HG02610 (cell line): ENCODE data around the gene LY9.
"Not testable (repeated sequence)": the region's sequence is repeated elsewhere in the genome, so short reads cannot be mapped to it uniquely, and the experiment has no call there.

ENCODE experiments used
- ATAC-seq: cut with Tn5 transposase; IDR thresholded peaks from one replicate; pipeline ENCODE4 v1.9.1; 2021; ENCODE audit warnings: mild to moderate bottlenecking, moderate library complexity; ENCODE audit not compliant: unreplicated experiment

LY9 gene

DNA sequence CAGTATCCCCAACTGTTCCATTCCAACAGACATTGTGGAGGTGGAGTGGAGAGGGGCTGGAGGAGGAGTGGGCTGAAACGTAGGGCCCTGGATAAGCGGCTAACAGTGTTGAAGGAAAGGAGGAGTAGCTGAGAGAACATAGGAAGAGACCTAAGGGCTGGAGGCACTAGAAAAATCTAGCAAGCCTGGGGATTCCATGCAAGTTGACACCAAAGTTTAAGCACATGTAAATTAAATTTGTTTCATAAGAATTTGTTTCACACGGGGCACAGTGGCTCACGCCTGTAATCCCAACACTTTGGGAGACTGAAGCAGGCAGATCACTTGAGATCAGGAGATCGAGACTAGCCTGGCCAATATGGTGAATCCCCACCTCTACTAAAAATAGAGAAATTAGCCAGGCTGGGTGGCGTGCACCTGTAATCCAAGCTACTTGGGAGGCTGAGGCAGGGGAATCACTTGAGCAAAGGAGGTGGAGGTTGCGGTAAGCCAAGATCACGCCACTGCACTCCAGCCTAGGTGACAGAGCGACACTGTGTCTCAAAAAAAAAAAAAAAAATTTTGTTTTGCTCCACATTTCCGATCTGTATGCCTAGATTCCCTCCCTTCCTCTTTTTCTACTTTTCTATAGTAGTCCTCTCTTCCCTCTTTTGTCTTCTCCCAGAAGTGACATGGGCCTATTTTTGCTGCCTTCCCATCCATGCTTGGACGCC, 67.2 kb downstream of the LY9 start:
- no peak for ATAC-seq

DNA sequence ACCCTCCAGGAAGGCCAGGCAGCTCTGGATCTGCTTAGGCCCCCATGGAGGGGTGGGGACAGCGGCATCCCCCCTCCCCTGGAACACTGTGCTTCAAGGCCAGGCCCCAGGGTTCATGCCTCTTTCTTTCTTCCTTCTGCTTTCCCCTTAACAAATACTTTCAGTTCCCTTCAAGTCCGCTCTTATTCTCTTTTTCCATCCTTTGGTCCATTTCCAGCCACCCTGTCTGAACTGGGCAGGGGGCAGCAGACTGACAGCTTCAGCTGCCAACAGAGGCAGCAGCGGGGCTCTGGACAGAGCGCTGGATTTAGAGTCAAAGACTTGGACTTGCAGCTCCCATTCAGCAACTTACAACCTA, 67.8 kb downstream of the LY9 start:
- no peak for ATAC-seq

DNA sequence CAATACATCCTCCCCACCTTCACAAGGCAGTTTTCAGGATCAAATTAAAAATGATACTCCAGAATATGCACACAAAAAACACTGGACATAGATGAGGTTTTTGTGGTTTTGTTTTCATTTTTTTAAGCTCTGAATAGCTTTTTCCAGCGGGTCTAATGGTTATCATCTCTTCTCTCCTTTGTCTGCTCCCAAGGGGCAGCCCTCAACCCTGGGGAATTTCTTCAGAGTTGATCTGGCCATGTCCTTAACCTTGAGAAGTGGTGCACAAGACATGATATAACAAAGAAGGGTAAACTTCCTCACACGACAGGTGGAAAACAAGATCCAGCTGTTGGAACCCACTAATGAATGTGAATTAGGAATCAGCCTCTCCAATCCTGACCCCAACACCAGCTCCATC, 68.2 kb downstream of the LY9 start:
- ATAC-seq: no peak

DNA sequence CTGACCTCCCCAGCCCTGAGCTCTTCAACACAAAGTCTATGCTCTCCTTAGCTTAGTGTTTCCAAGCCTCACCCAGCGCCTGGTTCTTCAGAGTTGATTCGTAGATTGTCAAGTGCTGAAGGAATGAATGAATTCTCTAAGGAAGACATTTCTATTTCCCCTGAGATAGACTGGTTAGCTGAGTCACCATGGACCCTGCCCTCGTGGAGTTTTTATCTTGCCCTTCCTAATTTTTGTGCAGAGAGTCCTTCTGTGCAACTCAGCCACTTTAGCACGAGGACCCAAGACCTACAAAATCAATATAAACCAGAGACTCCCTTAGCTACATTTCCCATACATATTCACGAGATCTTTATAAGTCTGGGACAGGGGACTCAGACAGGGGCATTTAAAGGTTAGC, 69.4 kb downstream of the LY9 start:
- ATAC-seq: no peak

DNA sequence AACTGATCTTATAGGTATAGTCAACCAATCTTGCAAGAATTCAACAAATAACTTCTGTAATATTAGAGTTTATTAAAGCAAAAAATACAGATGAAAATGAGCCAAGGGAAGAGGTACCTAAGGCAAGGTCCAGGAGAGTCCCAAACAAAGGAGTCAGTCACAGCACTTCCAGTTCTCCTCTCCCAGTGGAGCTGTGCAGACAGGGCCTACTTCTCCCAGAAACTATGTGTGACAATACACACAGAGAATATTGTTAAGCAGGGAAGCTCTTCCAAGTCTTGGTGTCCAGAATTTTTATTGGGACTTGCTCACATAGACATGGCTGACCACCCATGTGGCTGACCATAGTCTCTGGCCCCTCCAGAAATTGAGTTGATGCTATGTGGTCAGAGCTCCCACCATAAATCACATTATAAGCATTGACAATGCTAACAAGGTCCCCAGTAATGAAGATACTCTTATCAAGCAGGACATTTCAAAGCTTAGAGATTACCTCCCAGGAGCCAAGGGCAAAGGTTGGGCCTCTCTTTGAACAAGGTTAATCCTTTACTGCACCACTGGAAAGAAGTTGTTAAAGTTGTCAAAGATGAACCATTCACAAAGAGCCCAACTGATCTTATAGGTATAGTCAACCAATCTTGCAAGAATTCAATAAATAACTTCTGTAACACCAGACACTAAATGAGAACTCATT, 70.2 kb downstream of the LY9 start:
- no peak for ATAC-seq

DNA sequence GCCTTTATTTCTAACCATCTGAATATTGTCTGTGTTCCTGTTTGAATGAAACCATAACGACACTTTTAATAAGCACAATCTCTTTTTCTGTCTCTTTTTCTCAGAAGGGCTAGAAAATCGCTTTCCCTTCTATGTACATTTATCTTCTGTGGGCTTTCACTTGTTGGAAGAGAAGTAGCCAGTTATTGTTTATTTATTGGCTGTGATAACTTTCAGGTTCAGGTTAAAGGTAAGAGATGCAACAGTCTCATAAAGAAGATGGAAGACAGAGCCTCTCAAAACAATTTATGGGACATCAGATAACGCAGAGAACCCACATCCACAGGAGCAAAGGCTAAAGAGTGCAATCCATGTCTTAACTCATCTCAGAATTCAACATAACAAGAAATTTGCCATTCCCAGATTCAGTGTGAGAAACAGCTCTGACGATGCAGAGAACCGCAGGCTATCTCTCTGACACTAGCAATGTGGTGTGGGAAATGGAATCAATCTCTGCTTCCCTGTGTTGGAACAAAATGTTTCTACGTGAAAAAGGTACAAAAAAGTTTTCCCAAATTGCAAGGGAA, 70.8 kb downstream of the LY9 start:
- no peak for ATAC-seq

DNA sequence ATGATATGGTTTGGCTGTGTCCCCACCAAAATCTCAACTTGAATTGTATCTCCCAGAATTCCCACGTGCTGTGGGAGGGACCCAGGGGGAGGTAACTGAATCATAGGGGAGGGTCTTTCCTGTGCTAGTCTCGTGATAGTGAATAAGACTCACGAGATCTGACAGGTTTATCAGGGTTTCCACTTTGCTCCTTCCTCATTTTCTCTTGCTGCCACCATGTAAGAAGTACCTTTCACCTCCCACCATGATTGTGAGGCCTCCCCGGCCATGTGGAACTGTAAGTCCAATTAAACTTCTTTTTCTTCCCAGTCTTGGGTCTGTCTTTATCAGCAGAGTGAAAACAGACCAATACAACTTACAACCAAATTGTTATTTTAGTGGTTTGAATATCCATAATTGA, 71.7 kb downstream of the LY9 start:
- ATAC-seq: not testable (repeated sequence)

DNA sequence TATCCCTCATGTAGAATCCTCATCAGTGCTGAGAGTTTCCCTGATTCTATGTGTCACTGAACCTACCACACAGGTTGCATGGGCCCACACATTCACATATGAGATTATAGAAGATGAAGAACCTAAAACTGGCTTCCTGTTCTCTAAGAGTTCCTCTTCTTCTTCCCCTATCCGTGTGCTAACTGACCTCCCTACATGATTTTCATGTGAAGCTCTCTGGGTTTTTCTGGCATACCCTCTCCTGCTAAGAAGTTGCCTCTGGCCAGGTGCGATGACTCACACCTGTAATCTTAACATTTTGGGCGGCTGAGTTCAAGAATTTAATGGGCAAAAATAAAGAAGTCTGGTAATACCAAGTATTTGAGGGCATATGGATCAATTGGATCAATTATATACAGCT, 72.2 kb downstream of the LY9 start:
- ATAC-seq: no peak

DNA sequence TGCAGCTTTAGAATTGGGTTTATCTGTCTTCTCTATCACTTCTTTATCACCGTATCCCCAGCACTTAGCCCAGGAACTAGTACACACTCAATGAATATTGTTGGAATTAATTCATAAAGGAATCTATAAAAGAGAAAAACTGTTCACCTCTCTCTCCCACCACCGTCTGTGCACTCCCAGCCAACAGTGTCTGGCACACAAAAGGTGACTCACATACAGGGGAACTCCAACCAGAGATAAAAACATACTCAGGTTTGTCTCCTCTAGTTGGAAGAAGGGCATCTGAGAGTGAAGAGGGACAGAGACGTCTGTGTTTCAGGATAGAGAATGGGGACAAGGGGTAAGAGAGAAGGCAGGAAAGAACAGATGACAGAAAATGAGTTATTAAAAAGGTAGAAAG, 79.0 kb downstream of the LY9 start:
- no peak for ATAC-seq

DNA sequence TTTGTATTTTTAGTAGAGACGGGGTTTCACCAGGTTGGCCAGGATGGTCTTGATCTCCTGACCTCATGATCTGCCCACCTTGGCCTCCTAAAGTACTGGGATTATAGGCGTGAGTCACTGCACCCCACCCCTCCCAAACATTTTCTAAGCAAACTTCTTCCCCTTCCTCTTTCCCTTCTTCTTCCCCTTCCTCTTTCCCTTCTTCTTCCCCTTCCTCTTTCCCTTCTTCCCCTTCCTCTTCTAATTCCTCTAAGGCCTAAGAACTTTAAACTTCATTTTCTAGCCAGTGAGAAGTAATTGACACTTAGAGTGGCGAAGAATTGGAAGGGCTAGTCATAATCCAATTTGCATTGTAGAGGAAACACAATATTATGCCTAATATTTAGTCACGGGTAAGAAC, 79.6 kb downstream of the LY9 start:
- ATAC-seq: not testable (repeated sequence)

DNA sequence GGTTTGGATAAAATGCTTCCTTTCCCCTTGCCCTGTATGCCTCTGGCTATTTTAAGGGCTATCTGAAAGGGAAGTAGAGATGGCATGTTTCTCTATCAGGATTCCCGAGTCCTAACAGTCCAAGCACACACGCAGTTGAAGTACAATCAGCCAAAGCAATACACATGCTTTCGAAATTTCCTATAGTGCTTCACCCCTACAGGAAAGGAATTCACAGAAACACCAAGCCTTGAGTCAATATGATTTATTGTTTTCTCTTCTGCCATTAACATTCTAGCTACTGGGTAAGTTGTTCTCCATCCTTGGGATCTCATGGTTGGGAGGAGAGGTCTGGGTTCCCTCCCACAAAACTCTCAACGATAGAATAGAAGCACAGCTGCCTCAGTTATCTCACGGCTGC, 80.3 kb downstream of the LY9 start:
- ATAC-seq: no peak

DNA sequence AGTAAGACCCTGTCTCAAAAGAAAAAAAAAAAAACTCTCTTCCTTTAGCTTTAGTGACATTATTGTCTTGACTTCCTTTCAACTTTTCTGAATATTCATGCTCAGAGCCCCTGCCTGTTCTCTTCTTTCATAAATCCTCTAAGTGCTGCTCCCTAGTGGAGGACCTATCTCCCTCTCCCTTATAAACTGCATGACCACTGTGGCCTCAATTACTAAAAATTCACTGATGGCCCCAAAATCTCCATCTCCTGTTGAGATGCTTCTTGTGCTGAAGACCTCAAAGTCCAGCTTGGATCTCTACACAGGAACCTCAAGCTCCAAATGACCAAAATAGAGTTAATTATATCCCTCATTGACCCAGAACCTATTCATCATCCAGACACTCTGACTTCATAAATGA, 81.2 kb downstream of the LY9 start:
- ATAC-seq: no peak
